HPDE6-E6E7 (cell line): ENCODE results near the gene TMEM59.
"Not testable (repeated sequence)": the region's sequence is repeated elsewhere in the genome, so short reads cannot be mapped to it uniquely, and the experiment has no call there.

Experiments used
- DNase-seq: peaks from one replicate; pipeline ENCODE4 v3.0.0; 2011; ENCODE audit warnings: missing footprints; ENCODE audit errors: extremely low spot score

TMEM59 gene

GRCh38 chr1:54052934-54053744 lies at the start of gene TMEM59, which contains the start of gene TCEANC2:
Gene TMEM59, minus strand, starts transcription at chr1:54053204. Its CDS starts 16 bp downstream, at chr1:54053188.
Gene TCEANC2, plus strand, starts transcription at chr1:54053608. Its CDS starts 815 bp downstream, at chr1:54054423.
- peak; percentile 98 for DNase-seq

- no peak for DNase-seq
Observed at GRCh38 chr1:54100500-54100899, 47.5 kb upstream of the TMEM59 start.

GRCh38 chr1:54099061-54099610 lies 46.1 kb upstream of the TMEM59 start:
- DNase-seq, result no peak

GRCh38 chr1:54096877-54097240 lies 43.9 kb upstream of the TMEM59 start:
- no peak for DNase-seq

- no peak for DNase-seq
Observed at GRCh38 chr1:54096227-54096876, 43.3 kb upstream of the TMEM59 start.

- no peak for DNase-seq
Observed at GRCh38 chr1:54095546-54096226, 42.7 kb upstream of the TMEM59 start.

GRCh38 chr1:54094730-54095105 lies 41.7 kb upstream of the TMEM59 start:
- DNase-seq, result not testable (repeated sequence)

- DNase-seq, result no peak
Observed at GRCh38 chr1:54094001-54094729, 41.2 kb upstream of the TMEM59 start.

GRCh38 chr1:54091666-54092065 lies 38.7 kb upstream of the TMEM59 start:
- DNase-seq, result no peak

GRCh38 chr1:54088385-54088784 lies 35.4 kb upstream of the TMEM59 start:
- DNase-seq, result no peak

GRCh38 chr1:54086754-54087153 lies 33.8 kb upstream of the TMEM59 start:
- no peak for DNase-seq

- no peak for DNase-seq
Observed at GRCh38 chr1:54084794-54085193, 31.8 kb upstream of the TMEM59 start.

GRCh38 chr1:54081306-54082270 lies 28.6 kb upstream of the TMEM59 start:
- DNase-seq, result peak; percentile 79

- no peak for DNase-seq
Observed at GRCh38 chr1:54080598-54081049, 27.6 kb upstream of the TMEM59 start.

- DNase-seq, result no peak
Observed at GRCh38 chr1:54077359-54077758, 24.4 kb upstream of the TMEM59 start.

GRCh38 chr1:54070171-54070837 lies 17.3 kb upstream of the TMEM59 start:
- peak; percentile 54 for DNase-seq

- no peak for DNase-seq
Observed at GRCh38 chr1:54069791-54070170, 16.8 kb upstream of the TMEM59 start.

GRCh38 chr1:54064299-54064698 lies 11.3 kb upstream of the TMEM59 start:
- no peak for DNase-seq

GRCh38 chr1:54054438-54054749 lies 1.4 kb upstream of the TMEM59 start:
- DNase-seq, result no peak
